Ishikawa (cell line): ENCODE measurements around the gene INTS2.

Experiments used
- CEBPB ChIP-seq: IDR thresholded peaks from 2 replicates; pipeline ENCODE4 v1.6.1; 2012
- CREB1 ChIP-seq: IDR thresholded peaks from 2 replicates; pipeline ENCODE4 v1.6.1; 2012; ENCODE audit warnings: low read depth
- EGR1 ChIP-seq: IDR thresholded peaks from 2 replicates; pipeline ENCODE4 v1.6.1; 2012
- EP300 ChIP-seq: IDR thresholded peaks from 2 replicates; pipeline ENCODE4 v1.6.1; 2012; ENCODE audit warnings: borderline replicate concordance
- FOXM1 ChIP-seq: IDR thresholded peaks from 2 replicates; pipeline ENCODE4 v1.6.1; 2012; ENCODE audit warnings: low read depth, borderline replicate concordance
- MAX ChIP-seq: IDR thresholded peaks from 2 replicates; pipeline ENCODE4 v1.6.1; 2012
- NFIC ChIP-seq: IDR thresholded peaks from 2 replicates; pipeline ENCODE4 v1.6.1; 2012
- RAD21 ChIP-seq: IDR thresholded peaks from 2 replicates; pipeline ENCODE4 v1.6.1; 2012; ENCODE audit warnings: low read depth
- REST ChIP-seq: IDR thresholded peaks from 2 replicates; pipeline ENCODE4 v1.6.1; 2012; ENCODE audit warnings: low read depth, mild to moderate bottlenecking
- TAF1 ChIP-seq: IDR thresholded peaks from 2 replicates; pipeline ENCODE4 v1.6.1; 2012; ENCODE audit warnings: low read depth, mild to moderate bottlenecking
- TCF12 ChIP-seq: IDR thresholded peaks from 2 replicates; pipeline ENCODE4 v1.6.1; 2012; ENCODE audit warnings: low read depth
- TEAD4 ChIP-seq: IDR thresholded peaks from 2 replicates; pipeline ENCODE4 v1.6.1; 2012
- USF1 ChIP-seq: IDR thresholded peaks from 2 replicates; pipeline ENCODE4 v1.6.1; 2012
- YY1 ChIP-seq: IDR thresholded peaks from 2 replicates; pipeline ENCODE4 v1.6.1; 2012; ENCODE audit warnings: low read depth
- ZBTB7A ChIP-seq: IDR thresholded peaks from 2 replicates; pipeline ENCODE4 v1.6.1; 2012; ENCODE audit warnings: low read depth

The INTS2 gene

GRCh38 chr17:61849674-61850073 is 78.1 kb downstream of the INTS2 start:
- TF ChIP-seq TEAD4, result no peak
- no peak for TF ChIP-seq NFIC
- no peak for TF ChIP-seq ZBTB7A

DNA sequence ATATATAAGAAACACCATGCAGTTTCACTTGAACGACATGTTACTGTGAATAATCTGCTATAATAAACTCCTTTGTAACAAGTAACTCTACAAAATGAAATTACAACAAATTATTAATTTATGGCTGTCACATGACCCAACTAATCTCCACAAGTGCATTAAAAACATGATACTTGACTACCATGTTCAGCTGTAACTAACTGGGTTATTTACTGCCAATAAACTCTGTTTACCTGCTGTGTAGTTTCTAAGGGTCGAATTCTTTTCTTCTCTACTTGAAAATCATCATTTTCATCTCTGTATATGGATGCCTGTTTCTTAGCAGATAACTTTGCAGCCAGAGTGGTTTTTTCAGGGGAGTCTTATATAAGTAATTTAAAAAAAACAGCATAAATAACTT is 78.9 kb downstream of the INTS2 start:
- TF ChIP-seq TAF1 (no peak), YY1 (no peak), MAX (no peak), NFIC (no peak), TCF12 (no peak), EP300 (no peak), REST (no peak), FOXM1 (no peak)

- TF ChIP-seq YY1, result no peak
- TF ChIP-seq USF1, result no peak
- no peak for TF ChIP-seq EP300
- TF ChIP-seq TAF1, result no peak
- no peak for TF ChIP-seq RAD21
- no peak for TF ChIP-seq ZBTB7A
- no peak for TF ChIP-seq FOXM1
- no peak for TF ChIP-seq NFIC
- TF ChIP-seq EGR1, result no peak
These were observed 79.5 kb downstream of the INTS2 start for GRCh38 chr17:61848247-61848646.

- TF ChIP-seq EGR1, result no peak
- no peak for TF ChIP-seq FOXM1
These were observed 80.1 kb downstream of the INTS2 start for GRCh38 chr17:61847659-61848058.

DNA sequence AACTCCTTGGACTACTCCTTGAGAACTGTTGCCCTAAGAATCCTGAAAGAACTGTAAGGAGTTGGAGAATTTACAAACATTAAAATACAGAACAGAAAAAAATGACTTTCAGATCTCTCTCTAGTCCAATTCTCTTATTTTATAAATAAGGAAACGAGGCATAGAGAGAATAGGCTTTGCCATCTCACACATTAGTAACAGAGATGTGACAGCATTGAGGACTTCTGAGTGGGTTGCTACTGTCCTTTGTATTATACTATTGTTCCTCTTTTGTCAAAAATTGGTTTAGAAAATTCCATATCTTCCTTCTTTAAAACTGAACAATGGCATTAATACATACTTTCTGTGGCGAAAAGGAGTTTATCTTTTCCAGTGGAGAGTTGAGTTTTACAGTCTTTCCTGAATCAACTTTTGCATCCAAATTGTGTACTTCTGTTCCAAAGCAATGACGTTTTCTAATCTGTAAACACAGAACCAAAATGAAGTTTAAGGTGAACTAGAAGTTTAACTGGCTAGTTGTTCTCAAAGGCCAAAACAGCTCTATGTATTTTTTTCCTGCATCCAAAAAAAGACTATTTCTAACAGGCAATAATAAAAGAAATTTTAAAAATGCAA is 80.9 kb downstream of the INTS2 start:
- no peak for TF ChIP-seq MAX
- TF ChIP-seq REST, result no peak
- no peak for TF ChIP-seq TAF1
- no peak for TF ChIP-seq ZBTB7A
- TF ChIP-seq RAD21, result no peak
- TF ChIP-seq CEBPB, result no peak
- no peak for TF ChIP-seq YY1
- no peak for TF ChIP-seq TCF12
- TF ChIP-seq TEAD4, result no peak
- TF ChIP-seq NFIC, result no peak
- TF ChIP-seq FOXM1, result no peak
- no peak for TF ChIP-seq EGR1
- no peak for TF ChIP-seq USF1
- TF ChIP-seq EP300, result no peak
- no peak for TF ChIP-seq CREB1

DNA sequence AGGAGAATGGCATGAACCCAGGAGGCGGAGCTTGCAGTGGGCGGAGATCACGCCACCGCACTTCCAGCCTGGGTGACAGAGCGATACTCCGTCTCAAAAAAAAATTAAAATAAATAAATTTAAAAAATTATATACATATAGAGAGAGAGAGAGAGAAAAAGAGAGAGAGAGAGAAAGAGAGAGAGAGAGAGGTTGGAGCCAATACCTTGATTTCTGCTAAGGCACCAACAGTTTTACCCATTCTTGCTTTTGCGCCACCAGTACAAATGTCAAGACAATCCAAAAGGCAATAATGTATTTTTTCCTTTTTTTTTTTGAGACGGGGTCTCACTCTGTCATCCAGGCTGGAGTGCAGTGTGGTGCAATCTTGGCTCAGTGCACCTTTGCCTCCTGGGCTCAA is 81.7 kb downstream of the INTS2 start:
- no peak for TF ChIP-seq TCF12
- no peak for TF ChIP-seq USF1
- TF ChIP-seq NFIC, result no peak
- no peak for TF ChIP-seq REST
- TF ChIP-seq YY1, result no peak
- TF ChIP-seq CEBPB, result no peak
- TF ChIP-seq ZBTB7A, result no peak
- no peak for TF ChIP-seq RAD21
- TF ChIP-seq EGR1, result no peak
- TF ChIP-seq CREB1, result no peak
- no peak for TF ChIP-seq TAF1
- no peak for TF ChIP-seq EP300
- TF ChIP-seq MAX, result no peak
- no peak for TF ChIP-seq TEAD4
- TF ChIP-seq FOXM1, result no peak
